ENCODE results near the gene DHX16. TPM values are rescaled to one million over a fixed set of nuclear protein-coding genes. Genes with fewer than 3 reads are reported as not detected.
A peak's percentile ranks its signal among the peaks of the same experiment; 100 is the strongest.

Gene DHX16
- total RNA-seq, 2 experiments from 2014 or later, result 27.1 to 37.5 TPM

- POLR2A ChIA-PET, result interaction anchor here (0.5 to 1.7 kb wide), 15 partner anchors 12 to 142 kb away, joined by 3 to 7 read pairs (median 4); partner anchors contain the start of genes ABCF1 and MDC1
- Histone ChIP-seq H3K4me2 (ENCODE audit: low read length) (peak within 1 kb of the TSS; percentile 99), H3K9me3 (ENCODE audit: low read length) (no peaks in the 10 kb centered on the region), H3K9me2 (ENCODE audit: insufficient read depth, low read length) (no peaks in the 10 kb centered on the region), H3K79me2 (ENCODE audit: insufficient read depth, low read depth, low read length) (peaks cover 63% of the 10 kb centered on the region), H3K4me1 (ENCODE audit: insufficient read depth, low read length, poor library complexity, severe bottlenecking) (peaks cover 31% of the 10 kb centered on the region), H4K20me1 (ENCODE audit: insufficient read depth, low read length) (peaks cover 15% of the 10 kb centered on the region; the same call in 1 of the 2 replicates), H3K27ac (ENCODE audit: low read depth, low read length, poor library complexity, severe bottlenecking) (peak within 1 kb of the TSS; percentile 91), H3K4me3 (ENCODE audit: low read depth, low read length, poor library complexity, severe bottlenecking) (peak within 1 kb of the TSS; percentile 88), H3K36me3 (ENCODE audit: insufficient read depth, low read length) (peaks cover 68% of the 10 kb centered on the region), H2AFZ (ENCODE audit: low read length) (peak within 1 kb of the TSS; percentile 24; the same call in 1 of the 2 replicates)
- DNase-seq (ENCODE audit: low spot score), result peak; percentile 98
- BruUV-seq (replicated peaks), result TSS peak; percentile 91
- intact Hi-C loops (cut with micrococcal nuclease; ENCODE audit: unreplicated experiment), result loop anchor here (1.0 to 5.0 kb wide), 6 partner anchors 30 to 585 kb away; partner anchors contain the start of genes ABCF1, C6orf136, FLOT1 and IER3
- CTCF ChIA-PET (ENCODE audit: unreplicated experiment), result interaction anchor here (0.6 kb wide), 1 partner anchor 89 kb away, joined by 4 read pairs; no protein-coding TSS in a partner anchor
- TF ChIP-seq CTCF (conservative IDR thresholded peaks at IDR 0.05; ENCODE audit: low read length), result no peak
- no peak for TF ChIP-seq EZH2phosphoT487 (IDR thresholded peaks at IDR 0.05; ENCODE audit: borderline replicate concordance, low read depth, low read length)
Observed at GRCh38 chr6:30617565-30618269, 55.1 kb downstream of the DHX16 start, which contains the start of gene MRPS18B. Gene MRPS18B (plus strand): TSS chr6:30617840. CDS start chr6:30617866, 26 bp downstream.

- ChIA-PET CTCF (ENCODE audit: unreplicated experiment) (interaction anchor here (0.6 kb wide), 1 partner anchor 90 kb away, joined by 4 read pairs; no protein-coding TSS in a partner anchor), POLR2A (interaction anchor here (0.6 to 1.6 kb wide), 3 partner anchors 32 to 142 kb away, joined by 3 to 4 read pairs (median 4); no protein-coding TSS in a partner anchor)
- peaks cover 71% of the 10 kb centered on the region for H3K36me3 ChIP-seq (ENCODE audit: insufficient read depth, low read length)
- peaks cover 69% of the 10 kb centered on the region for H3K79me2 ChIP-seq (ENCODE audit: insufficient read depth, low read depth, low read length)
- DNase-seq (ENCODE audit: low spot score), result peak; percentile 100
- peaks cover 37% of the 10 kb centered on the region for H3K4me1 ChIP-seq (ENCODE audit: insufficient read depth, low read length, poor library complexity, severe bottlenecking)
- H3K9me2 ChIP-seq (ENCODE audit: insufficient read depth, low read length), result no peaks in the 10 kb centered on the region
- H3K9me3 ChIP-seq (ENCODE audit: low read length), result no peaks in the 10 kb centered on the region
- H3K4me2 ChIP-seq (ENCODE audit: low read length), result peak within 1 kb of the TSS; percentile 99
- H4K20me1 ChIP-seq (ENCODE audit: insufficient read depth, low read length), result peaks cover 19% of the 10 kb centered on the region; the same call in 1 of the 2 replicates
- H3K4me3 ChIP-seq (ENCODE audit: low read depth, low read length, poor library complexity, severe bottlenecking), result peak within 1 kb of the TSS; percentile 88
- intact Hi-C loops (cut with micrococcal nuclease; ENCODE audit: unreplicated experiment), result loop anchor here (1.0 to 5.0 kb wide), 6 partner anchors 30 to 585 kb away; partner anchors contain the start of genes ABCF1, C6orf136, FLOT1 and IER3
- TF ChIP-seq EZH2phosphoT487 (IDR thresholded peaks at IDR 0.05; ENCODE audit: borderline replicate concordance, low read depth, low read length), result no peak
- TF ChIP-seq CTCF (conservative IDR thresholded peaks at IDR 0.05; ENCODE audit: low read length), result no peak
- H2AFZ ChIP-seq (ENCODE audit: low read length), result peak within 1 kb of the TSS; percentile 24; the same call in 1 of the 2 replicates
- peak within 1 kb of the TSS; percentile 91 for H3K27ac ChIP-seq (ENCODE audit: low read depth, low read length, poor library complexity, severe bottlenecking)
- TSS peak; percentile 87 for BruUV-seq (replicated peaks)
Observed at GRCh38 chr6:30616811-30617564, 55.8 kb downstream of the DHX16 start, which contains the start of gene PPP1R10. Gene PPP1R10 (minus strand): TSS chr6:30617243. CDS start chr6:30609944, 7,299 bp downstream.

Data from OCI-LY7 (cell line).